ENCODE measurements around the gene ZNF324B.
"Not testable (repeated sequence)": the region's sequence is repeated elsewhere in the genome, so short reads cannot be mapped to it uniquely, and the experiment has no call there.

ZNF324B gene

DNA sequence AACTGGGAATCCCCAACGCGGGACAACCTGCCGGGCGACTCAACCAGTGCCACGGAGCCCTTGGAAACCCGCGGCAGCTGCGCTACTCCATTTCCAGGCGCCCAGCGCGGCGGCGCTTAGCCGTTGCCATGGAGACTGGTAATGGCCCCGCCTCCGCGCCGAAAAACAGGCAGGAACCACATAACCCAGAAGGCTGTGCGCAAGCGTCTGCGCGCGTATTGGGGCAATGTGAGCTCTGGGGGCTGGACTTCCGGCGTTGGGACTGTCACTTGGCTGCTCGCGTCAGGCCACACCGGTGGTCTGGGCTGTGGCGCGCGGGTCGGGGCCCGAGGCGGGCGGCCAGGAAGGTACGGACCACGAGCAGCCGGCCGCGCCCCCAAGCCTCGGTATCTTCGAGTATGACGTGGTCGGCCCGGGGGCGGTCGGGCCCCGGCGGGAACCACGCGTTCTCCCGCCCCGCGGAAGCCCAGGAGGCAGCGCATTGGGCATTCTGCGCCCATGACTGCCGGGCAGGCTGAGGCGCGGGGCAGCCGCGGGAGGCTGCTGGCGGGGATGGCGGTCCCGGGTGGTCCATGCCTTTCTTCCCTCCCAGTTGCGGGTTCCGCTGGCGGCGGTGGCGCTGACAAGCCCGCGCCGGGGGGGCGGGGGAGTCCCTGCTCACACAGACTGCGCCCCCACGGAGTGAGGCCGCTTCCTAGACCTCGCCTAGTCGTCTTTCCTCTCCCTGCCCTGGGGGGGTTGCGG lies at the start of gene ZNF324B:
TSS of gene ZNF324B (plus strand) at position 265 of the 744 bp plus-strand sequence. CDS start 2,080 bp downstream, outside the sequence.
- peak; percentile 75 for FAIRE-seq
- peak; percentile 97 for DNase-seq (ENCODE audit: insufficient read length, low spot score)

DNA sequence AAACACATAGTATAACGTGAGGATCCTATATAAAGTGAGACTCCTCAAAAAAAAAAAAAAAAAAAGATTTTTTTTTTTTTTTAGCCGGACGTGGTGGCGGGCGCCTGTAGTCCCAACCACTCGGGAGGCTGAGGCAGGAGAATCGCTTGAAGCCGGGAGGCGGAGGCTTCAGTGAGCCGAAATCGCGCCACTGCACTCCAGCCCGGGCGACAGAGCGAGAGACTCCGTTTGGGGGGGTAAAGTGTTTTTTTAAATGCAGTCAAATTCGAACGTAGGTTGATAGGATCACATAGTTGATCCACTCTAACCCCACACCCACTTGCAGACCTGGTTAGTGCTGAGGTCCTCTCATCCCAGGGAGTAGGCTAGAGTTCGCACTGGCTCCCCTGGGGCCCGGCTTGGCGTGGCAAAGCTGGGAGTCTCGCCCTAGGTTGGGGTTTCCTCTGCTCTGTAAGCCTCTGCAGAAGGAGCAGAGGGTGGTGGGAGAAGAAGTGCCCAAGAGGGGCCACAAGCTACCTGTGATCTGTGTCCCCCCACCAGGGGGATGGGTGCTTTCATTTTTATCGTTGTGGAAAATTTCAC lies 49.5 kb upstream of the ZNF324B start:
- FAIRE-seq (no peak), DNase-seq (ENCODE audit: insufficient read length, low spot score) (no peak)

DNA sequence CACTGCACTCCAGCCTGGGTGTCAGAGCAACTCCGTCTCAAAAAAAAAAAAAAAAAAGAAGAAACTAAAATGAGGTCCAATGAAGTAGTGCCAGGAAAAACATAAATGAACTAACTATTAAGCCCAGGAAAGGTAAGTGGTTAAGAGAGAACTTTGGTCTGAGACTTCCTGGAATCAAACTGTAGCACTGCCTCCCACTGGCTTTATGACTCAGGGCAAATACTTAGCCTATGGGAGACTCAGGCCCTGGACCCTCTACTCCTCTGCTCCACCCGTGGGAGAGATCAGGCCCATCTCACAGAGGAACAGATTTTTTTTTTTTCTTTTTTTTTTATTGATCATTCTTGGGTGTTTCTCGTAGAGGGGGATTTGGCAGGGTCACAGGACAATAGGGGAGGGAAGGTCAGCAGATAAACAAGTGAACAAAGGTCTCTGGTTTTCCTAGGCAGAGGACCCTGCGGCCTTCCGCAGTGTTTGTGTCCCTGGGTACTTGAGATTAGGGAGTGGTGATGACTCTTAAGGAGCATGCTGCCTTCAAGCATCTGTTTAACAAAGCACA lies 47.4 kb upstream of the ZNF324B start:
- not testable (repeated sequence) for DNase-seq (ENCODE audit: insufficient read length, low spot score); FAIRE-seq

DNA sequence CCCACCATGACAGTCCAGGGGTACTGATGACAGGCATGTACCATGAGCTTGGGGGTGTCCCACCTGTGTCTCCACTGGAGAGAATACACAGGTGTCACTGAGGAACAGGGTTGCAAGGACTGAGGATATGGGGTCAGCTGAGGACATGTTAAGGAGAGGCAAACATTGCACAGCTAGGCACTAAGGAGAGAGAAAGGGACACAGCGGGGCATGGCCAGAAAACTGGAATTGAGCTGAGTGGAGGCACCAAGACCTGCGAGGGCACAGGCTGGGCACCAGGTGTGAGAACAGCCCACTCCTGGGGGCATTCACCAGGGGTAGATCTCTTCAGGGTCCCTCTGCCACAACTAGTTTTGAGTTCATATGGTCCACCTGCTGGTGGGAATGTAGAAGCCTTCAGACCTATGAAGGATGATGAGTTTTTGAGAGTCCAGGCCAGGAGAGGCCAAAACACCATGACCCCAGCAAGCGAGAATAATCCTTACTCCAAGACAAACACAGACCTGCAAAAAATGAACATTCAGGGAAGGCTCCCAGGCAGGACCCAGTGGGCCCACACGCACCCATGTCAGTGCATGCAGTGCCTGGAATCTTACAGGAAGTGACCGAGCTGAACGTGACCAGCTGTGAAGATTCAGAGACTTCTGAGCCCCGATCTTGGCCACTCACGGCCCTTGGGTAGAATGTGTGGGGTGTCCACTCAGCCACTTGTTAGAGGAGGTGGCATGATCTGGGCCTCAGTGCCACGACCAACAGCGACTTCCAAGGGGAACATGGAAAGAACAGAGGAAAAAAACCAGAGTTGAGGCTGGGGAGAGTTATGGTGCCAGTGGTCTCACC lies 44.4 kb upstream of the ZNF324B start:
- FAIRE-seq: no peak

DNA sequence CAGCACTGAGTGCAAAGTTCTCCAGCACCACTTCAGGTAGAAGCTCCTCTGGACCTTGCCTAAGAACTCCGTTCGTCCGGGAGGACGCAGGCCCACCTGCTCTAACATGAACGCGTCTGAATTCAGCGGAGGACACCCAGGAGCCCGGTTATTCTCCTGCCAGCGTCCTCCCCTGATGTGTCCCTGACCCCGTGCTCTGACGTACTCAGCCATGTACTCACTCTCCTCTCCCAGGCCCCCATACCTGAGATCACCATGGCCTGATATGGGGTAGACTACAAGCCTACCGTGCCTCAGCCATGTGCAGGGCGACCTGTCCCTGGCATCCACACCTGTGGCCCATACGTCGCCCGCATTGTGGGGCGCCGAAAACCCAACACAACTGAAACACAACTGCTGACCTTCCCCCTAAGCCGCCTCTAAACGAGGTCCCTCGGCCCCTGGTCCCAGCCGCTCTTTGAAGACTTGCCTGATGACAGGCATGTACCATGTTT lies 43.7 kb upstream of the ZNF324B start:
- FAIRE-seq: no peak
- no peak for DNase-seq (ENCODE audit: insufficient read length, low spot score)

More for the DNA sequence above, 44.4 kb upstream of the ZNF324B start:
- no peak for DNase-seq (ENCODE audit: insufficient read length, low spot score)

DNA sequence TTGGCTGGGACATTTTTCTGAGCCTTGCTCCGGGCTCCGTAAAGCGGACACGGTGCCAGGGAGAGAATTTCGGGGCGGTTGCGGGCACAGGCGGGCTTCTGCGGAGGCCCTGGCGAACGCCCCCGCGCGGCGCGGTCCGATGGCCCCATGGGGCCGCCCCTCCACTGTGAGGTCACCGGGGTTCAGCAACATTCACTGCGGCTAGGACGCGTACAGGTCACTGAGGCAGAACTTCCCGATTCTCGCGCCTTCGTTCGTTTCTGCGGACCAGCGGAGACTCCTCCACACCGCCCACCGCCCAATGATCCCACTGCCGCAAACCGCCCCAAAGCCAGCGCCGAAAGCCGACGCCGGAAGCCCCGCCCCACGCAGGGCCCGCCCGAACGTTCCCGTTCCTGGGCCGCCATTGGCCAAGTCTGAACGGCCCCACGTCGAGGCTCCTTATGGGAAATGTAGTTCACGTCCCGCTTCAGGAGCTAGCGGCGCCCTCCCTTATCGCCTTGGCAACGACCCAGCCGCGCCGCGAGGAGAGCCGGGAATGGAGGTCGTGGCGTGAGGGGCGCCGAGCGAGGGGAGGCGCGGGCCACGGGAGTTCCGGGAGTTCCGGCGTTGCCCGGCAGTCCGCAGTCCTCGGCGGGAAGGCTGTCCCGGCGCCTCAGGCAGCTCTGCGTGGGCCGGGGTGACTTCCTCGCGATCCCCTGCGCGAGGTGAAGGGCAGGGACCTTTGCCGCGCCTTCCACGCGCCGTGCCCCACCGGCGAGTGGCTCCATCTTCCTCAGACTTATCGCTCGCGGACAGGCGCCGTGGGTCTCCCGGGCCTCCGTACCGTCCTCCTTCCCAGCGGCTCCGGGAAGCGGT lies 43.0 kb upstream of the ZNF324B start, which contains the start of gene ZNF584:
TSS of gene ZNF584 (plus strand) at position 498 of the 858 bp plus-strand sequence. CDS start 499 bp downstream, outside the sequence.
- FAIRE-seq (peak; percentile 55), DNase-seq (ENCODE audit: insufficient read length, low spot score) (peak; percentile 92)

DNA sequence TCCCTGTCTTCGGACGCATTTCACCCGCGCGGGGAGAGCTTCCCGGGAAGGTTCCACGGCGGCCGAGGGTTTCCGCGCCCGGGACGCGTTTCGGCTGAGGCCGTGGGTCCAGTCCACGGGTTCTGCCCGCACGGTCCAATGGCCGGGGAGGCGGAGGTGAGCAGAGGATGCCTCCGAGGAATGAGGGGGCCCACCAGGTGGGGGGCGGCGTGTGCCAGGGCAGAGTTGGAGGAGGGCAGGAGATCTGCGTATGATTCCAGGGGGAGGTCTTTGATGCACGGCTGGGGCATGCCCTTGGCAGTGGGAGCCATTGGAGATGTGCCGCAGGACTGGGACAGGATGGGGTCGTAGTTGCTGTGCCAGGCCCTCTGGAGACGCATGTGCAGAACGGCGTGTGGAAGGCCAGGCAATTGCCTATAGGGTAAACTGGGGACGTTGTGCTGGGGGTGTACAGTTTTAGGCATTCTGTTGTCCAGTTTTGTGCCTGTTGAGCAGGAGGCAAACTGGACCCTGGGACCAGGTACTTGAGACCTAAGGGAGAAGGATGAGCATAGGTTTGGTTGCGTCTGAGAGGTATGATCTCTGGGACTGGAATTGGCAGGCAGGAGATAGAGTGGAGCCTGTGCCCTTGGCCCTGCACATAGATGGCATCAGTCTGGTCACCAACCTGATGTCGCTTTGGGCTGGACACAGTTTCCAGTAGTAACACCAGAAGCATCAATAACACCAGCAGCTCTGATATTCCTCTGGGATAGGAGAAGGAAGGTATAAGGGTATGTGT lies 42.2 kb upstream of the ZNF324B start:
- FAIRE-seq: no peak
- DNase-seq (ENCODE audit: insufficient read length, low spot score): no peak

DNA sequence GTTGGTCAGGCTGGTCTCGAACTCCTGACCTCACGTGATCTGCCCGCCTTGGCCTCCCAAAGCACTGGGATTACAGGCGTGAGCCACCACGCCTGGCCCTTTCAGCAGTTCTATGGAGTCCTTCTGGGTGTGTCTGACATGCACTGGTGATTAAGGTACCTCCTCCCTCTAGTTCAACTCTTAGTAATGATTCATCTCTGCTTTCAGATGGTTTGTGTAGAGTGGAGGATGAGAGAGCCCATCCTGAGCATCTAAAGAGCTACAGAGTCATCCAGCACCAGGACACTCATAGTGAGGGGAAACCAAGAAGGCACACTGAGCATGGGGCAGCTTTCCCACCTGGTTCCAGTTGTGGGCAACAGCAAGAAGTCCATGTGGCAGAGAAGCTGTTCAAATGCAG lies 34.8 kb upstream of the ZNF324B start:
- FAIRE-seq: no peak

DNA sequence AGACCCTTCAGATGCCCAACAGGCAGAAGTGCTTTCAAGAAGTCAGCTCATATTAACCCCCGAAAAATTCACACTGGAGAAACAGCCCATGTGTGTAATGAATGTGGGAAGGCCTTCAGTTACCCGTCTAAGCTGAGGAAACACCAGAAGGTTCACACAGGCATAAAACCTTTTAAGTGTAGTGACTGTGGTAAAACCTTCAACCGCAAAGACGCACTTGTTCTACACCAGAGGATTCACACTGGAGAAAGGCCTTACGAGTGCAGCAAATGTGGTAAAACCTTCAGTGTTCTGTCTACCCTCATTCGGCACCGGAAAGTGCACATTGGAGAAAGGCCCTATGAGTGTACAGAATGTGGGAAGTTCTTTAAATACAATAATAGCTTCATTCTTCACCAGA lies 34.4 kb upstream of the ZNF324B start:
- no peak for DNase-seq (ENCODE audit: insufficient read length, low spot score)
- FAIRE-seq: no peak

More for the DNA sequence above, 34.8 kb upstream of the ZNF324B start:
- DNase-seq (ENCODE audit: insufficient read length, low spot score): no peak

DNA sequence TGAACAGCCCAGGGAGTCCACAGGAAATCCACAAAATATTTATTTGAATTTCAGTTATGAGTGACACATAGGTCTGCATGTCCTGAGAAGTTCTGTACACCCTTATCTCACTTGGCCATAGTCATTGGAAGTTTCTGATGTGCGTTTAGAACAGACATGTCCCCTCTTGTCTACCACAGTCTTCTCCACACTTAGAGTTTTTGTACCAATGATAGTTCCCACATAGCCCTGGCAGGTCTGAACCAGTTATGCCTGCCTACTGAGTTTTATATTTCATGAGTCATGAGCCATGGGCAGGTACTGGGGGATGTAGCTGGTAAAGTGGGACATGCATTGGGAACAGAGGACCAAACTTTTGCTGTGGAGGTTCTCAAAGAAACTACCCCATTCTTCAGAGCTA lies 22.8 kb upstream of the ZNF324B start:
- DNase-seq (ENCODE audit: insufficient read length, low spot score): no peak
- FAIRE-seq: no peak

DNA sequence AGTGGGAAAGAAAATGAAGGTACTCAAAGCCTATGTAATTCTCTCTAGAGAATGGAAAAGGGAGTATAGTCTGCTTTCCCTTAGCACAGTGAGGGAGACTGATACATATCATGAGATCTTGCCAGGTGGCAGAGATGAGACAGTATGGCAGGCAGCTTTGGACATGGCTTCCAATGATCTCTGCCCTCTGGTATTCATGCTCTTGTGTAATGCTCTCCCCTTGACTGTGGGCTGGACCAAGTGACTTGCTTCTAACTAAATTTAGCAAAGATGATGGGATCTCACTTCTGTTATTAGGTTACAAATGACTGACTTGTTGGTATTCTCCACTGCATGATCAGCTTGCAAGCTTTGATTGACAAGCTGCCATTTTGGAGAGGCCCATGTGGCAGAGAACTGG lies 21.7 kb upstream of the ZNF324B start:
- DNase-seq (ENCODE audit: insufficient read length, low spot score) (no peak), FAIRE-seq (no peak)

DNA sequence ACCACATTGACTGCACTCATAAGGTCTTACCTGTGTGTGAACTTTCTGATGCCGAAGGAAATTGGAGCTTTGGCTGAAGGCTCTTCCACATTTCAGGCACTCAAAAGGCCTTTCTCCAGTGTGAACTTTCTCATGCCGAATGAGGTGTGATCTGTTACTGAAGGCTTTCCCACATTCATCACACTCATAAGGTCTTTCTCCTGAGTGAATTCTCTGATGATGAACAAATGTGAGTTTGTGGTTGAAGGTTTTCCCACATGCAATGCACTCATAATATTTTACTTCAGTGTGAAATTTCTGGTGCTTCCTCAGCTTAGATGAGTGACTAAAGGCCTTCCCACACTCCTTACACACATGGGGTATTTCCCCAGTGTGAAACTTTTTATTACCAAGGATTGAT lies 17.2 kb upstream of the ZNF324B start:
- DNase-seq (ENCODE audit: insufficient read length, low spot score) (no peak), FAIRE-seq (no peak)

DNA sequence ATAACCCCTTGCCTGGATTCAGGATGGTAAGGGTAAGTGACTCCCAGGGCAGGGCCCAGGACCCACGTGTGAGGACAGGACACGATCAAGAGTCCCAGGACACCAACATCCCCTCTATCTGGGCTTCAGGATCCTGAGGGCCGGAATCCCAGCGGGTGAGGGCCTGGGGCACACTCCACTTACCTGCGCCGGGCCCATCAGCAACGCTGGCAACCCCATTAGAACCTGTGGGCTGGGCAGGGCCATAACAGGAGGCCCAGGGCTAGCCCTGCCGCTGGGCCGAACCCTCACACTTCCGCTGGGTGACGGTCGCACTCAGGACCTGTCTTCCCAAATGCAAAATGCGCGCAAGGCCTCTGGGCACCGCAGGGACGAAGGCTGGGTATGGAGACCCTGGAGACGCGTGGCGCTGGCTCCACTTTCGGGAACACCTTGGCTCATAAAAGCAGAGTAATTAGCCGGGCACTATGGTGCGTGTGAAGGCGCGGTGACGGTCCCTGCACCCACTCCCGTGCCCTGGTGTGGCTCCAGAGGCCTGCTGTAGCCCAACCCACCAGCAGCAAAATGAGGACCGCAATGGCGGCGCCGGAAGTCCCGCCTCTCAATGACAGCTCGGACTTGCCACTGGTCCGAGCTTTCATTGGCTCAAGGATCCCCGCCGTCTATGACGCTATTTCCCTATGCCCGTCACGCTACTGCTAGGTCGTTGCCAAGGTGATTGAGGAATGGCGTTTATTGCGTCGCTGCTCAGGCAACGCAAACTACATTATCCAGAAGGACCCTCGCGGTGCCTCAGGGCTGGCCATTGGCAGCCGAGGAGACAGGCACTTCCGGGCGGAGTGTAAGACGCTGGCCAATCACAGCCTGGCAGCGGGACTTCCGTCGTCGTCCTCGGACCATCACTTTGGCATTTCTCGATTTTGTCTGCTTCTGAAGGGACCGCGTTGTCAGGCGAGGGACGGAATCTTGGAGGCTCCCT lies 11.6 kb upstream of the ZNF324B start, which contains the start of gene ZNF132:
TSS of gene ZNF132 (minus strand) at position 578 of the 979 bp plus-strand sequence. CDS start at position 246, 332 bp downstream.
- FAIRE-seq: peak; percentile 98
- DNase-seq (ENCODE audit: insufficient read length, low spot score): peak; percentile 96

DNA sequence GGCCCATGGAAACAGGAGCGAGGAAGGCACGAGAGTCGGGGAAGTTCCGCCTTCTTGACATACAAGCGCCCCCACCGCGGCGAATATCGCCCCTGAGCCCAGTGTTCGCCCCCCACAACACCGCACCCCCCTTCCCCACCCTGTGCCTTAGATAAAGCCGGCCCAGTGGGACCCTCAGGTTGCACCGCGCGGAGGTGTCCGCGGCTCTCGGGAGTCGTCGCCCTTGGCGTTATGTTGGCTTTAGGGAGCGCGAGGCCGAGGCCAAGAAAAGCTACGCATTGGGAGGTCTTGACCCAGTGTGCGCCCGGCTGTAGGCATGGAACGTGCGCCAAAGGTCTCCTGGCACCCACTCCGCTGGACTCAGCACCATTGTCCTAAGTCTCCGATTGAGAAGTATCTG lies 10.9 kb upstream of the ZNF324B start:
- FAIRE-seq: no peak
- no peak for DNase-seq (ENCODE audit: insufficient read length, low spot score)

DNA sequence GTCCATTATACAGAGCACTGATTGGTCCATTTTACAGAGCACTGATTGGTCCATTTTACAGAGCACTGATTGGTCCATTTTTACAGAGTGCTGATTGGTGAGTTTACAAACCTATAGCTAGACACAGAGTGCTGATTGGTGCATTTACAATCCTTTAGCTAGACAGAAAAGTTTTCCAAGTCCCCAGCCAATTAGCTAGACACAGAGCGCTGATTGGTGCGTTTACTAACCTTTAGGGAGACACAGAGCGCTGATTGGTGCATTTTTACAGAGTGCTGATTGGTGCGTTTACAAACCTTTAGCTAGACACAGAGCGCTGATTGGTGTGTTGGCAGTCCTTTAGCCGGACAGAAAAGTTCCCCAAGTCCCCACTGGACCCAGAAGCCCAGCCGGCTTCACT lies 8.4 kb upstream of the ZNF324B start:
- not testable (repeated sequence) for FAIRE-seq; DNase-seq (ENCODE audit: insufficient read length, low spot score)

DNA sequence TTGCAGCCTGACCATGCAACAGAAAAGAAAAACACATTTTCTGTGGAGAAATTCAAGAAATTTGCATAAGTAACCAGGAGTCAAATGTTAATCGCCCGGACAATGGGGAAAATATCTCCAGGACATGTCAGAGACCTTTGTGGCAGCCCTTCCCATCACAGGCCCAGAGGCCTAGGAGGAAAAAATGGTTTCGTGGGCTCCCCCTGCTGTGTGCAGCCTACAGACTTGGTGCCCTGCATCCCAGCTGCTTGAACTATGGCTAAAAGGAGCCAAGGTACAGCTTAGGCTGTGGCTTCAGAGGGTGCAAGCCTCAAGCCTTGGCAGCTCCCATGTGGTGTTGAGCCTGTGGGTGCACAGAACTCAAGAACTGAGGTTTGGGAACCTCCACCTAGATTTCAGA lies 2.6 kb upstream of the ZNF324B start:
- DNase-seq (ENCODE audit: insufficient read length, low spot score); FAIRE-seq: not testable (repeated sequence)

DNA sequence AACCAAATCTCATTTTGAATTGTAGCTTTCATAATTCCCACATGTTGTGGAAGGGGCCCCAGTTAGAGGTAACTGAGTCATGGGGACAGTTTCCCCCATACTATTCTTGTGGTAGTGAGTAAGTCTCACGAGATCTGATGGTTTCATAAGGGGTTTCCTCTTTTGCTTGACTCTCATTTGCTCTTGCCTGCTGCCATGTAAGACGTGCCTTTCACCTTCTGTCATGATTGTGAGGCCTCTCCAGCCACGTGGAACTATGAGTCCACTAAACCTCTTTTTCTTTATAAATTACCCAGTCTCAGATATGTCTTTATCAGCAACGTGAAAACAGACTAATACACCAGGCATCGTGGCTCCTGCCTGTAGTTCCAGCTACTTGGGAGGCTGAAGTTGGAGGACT lies 1.4 kb upstream of the ZNF324B start:
- FAIRE-seq; DNase-seq (ENCODE audit: insufficient read length, low spot score): not testable (repeated sequence)

Data from HTR-8/SVneo (cell line).